Astrocyte of the cerebellum (primary cell): Measurements from ENCODE around the gene LRIG3.

Experiments used
- DNase-seq: peaks from one replicate; pipeline ENCODE4 v3.0.0-alpha.2; 2011; ENCODE audit warnings: low read depth
- H3K4me3 ChIP-seq: 2 replicates; pipeline ENCODE4 v1.5.1; 2011; ENCODE audit warnings: mild to moderate bottlenecking, low read depth, low read length, moderate library complexity
- CTCF ChIP-seq: IDR thresholded peaks from 2 replicates; pipeline ENCODE4 v1.5.1; 2012; ENCODE audit warnings: low read length, low read depth, moderate library complexity, mild to moderate bottlenecking; ENCODE audit errors: missing control alignments
- in situ Hi-C: cut with HindIII; loops from 2 replicates; pipeline ENCODE4 v1.10.0; 2017; ENCODE audit warnings: low sequenced_read_pairs

The LRIG3 gene

GRCh38 chr12:58920102-58920960 lies at the start of gene LRIG3:
LRIG3 (minus strand) TSS chr12:58920504; CDS start chr12:58920235, 269 bp downstream.
- in situ Hi-C loops: no loop called here
- H3K4me3 ChIP-seq: peak within 1 kb of the TSS; percentile 71
- DNase-seq: peak; percentile 82
- TF ChIP-seq CTCF: no peak

GRCh38 chr12:58969237-58969636 lies 48.9 kb upstream of the LRIG3 start:
- no peak for DNase-seq
- no peak for TF ChIP-seq CTCF
- H3K4me3 ChIP-seq: no peak overlapping the region
- in situ Hi-C loops: no loop called here

- in situ Hi-C loops: no loop called here
- TF ChIP-seq CTCF: no peak
- no peak overlapping the region for H3K4me3 ChIP-seq
- DNase-seq: no peak
Observed at GRCh38 chr12:58967561-58967960, 47.3 kb upstream of the LRIG3 start.

GRCh38 chr12:58966939-58967338 lies 46.6 kb upstream of the LRIG3 start:
- in situ Hi-C loops: no loop called here
- no peak overlapping the region for H3K4me3 ChIP-seq
- TF ChIP-seq CTCF: no peak
- DNase-seq: no peak

- DNase-seq: no peak
- in situ Hi-C loops: no loop called here
- no peak for TF ChIP-seq CTCF
- H3K4me3 ChIP-seq: no peak overlapping the region
Observed at GRCh38 chr12:58965568-58965967, 45.3 kb upstream of the LRIG3 start.

GRCh38 chr12:58963844-58964243 lies 43.5 kb upstream of the LRIG3 start:
- in situ Hi-C loops: no loop called here
- no peak for TF ChIP-seq CTCF
- H3K4me3 ChIP-seq: no peak overlapping the region
- no peak for DNase-seq

- no peak for DNase-seq
- no peak overlapping the region for H3K4me3 ChIP-seq
- in situ Hi-C loops: no loop called here
- TF ChIP-seq CTCF: no peak
Observed at GRCh38 chr12:58961906-58962305, 41.6 kb upstream of the LRIG3 start.
